GM20431 (cell line): Measurements from ENCODE around the gene CEL.

ENCODE experiments used
- in situ Hi-C: fragments of 300-500 bp; cut with MseI, MboI; formaldehyde crosslinking; loops from one replicate; pipeline ENCODE4 v1.15.0; 2020; ENCODE audit warnings: low sequenced_read_pairs; ENCODE audit not compliant: unreplicated experiment

Gene CEL

GRCh38 chr9:133113949-133114885 is 52.4 kb downstream of the CEL start:
- in situ Hi-C loops: no loop called here

GRCh38 chr9:133114886-133115603 is 53.3 kb downstream of the CEL start:
- in situ Hi-C loops: no loop called here

GRCh38 chr9:133115604-133116345 is 54.0 kb downstream of the CEL start:
- in situ Hi-C loops: no loop called here

- in situ Hi-C loops: no loop called here
Observed at GRCh38 chr9:133116346-133117231, 54.8 kb downstream of the CEL start.

- in situ Hi-C loops: no loop called here
Observed at GRCh38 chr9:133117271-133118178, 55.7 kb downstream of the CEL start.

- in situ Hi-C loops: no loop called here
Observed at GRCh38 chr9:133118179-133118520, 56.4 kb downstream of the CEL start.

GRCh38 chr9:133118568-133118967 is 56.8 kb downstream of the CEL start:
- in situ Hi-C loops: no loop called here

- in situ Hi-C loops: no loop called here
Observed at GRCh38 chr9:133119103-133119845, 57.5 kb downstream of the CEL start.

GRCh38 chr9:133119846-133120500 is 58.2 kb downstream of the CEL start:
- in situ Hi-C loops: no loop called here

GRCh38 chr9:133120501-133121197 is 58.9 kb downstream of the CEL start:
- in situ Hi-C loops: no loop called here
